Astrocyte (in vitro differentiated cells and primary cell): ENCODE measurements around the gene LRRC28.

Source experiments
- EZH2 ChIP-seq: IDR thresholded peaks from 2 replicates; pipeline ENCODE4 v1.6.1; 2012; ENCODE audit warnings: mild to moderate bottlenecking, low read length, inconsistent platforms; ENCODE audit not compliant: insufficient read depth
- TF ChIP-seq, protein P1 (sequence below): IDR thresholded peaks from 2 replicates; pipeline ENCODE4 v1.5.1; 2011; ENCODE audit warnings: low read depth, mild to moderate bottlenecking, inconsistent platforms, low read length, moderate library complexity; ENCODE audit not compliant: insufficient read depth

DNA sequence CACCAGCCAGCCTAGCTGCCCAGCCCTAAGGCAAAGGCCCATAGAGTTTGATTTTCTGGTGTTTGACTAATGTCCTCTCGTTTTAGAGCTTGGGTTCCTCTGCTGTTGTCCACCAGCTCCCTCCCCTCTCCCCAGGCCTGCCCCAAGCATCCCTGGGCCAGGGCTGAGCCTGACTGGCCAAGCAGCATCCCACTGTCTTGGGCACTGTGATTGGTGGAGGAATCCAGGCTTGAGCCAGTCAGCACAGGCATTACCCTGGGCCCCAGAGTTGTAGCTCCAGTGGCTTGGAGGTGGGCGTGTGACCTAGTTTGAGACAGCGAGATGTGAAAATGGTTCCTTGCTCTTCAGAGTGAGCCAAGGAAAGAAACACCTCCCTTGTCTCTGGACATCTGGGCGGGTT lies 159.2 kb downstream of the LRRC28 start:
- TF ChIP-seq, protein P1, sequence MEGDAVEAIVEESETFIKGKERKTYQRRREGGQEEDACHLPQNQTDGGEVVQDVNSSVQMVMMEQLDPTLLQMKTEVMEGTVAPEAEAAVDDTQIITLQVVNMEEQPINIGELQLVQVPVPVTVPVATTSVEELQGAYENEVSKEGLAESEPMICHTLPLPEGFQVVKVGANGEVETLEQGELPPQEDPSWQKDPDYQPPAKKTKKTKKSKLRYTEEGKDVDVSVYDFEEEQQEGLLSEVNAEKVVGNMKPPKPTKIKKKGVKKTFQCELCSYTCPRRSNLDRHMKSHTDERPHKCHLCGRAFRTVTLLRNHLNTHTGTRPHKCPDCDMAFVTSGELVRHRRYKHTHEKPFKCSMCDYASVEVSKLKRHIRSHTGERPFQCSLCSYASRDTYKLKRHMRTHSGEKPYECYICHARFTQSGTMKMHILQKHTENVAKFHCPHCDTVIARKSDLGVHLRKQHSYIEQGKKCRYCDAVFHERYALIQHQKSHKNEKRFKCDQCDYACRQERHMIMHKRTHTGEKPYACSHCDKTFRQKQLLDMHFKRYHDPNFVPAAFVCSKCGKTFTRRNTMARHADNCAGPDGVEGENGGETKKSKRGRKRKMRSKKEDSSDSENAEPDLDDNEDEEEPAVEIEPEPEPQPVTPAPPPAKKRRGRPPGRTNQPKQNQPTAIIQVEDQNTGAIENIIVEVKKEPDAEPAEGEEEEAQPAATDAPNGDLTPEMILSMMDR, result no peak
- TF ChIP-seq EZH2, result no peak
